HG03558 (cell line): ENCODE data around the gene SFMBT2.

Experiments
- ATAC-seq: cut with Tn5 transposase; IDR thresholded peaks from one replicate; pipeline ENCODE4 v1.9.1; 2021; ENCODE audit warnings: moderate number of reproducible peaks; ENCODE audit not compliant: unreplicated experiment; ENCODE audit errors: extremely low read depth

Gene SFMBT2

DNA sequence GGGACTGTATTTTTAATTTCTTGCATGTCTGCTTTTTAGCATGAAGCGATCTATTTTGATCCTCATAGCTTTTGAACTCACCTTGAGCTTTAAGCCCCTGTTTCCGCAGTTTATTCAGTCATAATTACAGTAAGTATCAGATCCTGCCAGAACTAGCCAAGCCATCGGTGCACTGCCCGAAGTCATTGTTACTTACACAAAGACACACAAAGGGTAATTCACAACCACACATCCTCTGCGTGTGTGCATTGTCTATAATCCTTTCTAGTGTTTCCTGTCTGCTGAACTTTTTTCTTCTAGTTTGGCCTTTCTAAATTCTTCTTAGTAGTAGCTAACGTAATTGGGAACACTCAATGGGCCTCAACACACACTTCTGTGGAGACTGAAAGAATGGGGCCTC lies 133.0 kb downstream of the SFMBT2 start:
- ATAC-seq = no peak

DNA sequence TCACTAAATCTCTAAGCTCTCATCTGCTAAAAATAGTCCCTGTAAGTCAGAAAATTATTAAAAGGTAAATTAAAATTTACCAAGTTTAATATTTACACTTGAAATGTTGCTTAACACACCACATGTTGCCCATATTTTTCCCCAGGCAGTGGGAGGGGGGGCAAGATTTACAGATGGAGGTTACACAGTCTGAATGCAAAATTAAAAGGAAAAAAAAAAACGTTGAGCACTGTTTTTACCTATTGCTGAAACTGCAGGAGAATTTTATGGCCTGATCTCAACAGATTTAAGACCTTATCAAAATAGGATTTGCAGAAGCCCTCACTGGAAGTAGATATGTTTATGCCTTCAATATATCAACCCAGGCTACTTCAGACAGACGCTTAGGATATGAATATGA lies 133.4 kb downstream of the SFMBT2 start:
- no peak for ATAC-seq

DNA sequence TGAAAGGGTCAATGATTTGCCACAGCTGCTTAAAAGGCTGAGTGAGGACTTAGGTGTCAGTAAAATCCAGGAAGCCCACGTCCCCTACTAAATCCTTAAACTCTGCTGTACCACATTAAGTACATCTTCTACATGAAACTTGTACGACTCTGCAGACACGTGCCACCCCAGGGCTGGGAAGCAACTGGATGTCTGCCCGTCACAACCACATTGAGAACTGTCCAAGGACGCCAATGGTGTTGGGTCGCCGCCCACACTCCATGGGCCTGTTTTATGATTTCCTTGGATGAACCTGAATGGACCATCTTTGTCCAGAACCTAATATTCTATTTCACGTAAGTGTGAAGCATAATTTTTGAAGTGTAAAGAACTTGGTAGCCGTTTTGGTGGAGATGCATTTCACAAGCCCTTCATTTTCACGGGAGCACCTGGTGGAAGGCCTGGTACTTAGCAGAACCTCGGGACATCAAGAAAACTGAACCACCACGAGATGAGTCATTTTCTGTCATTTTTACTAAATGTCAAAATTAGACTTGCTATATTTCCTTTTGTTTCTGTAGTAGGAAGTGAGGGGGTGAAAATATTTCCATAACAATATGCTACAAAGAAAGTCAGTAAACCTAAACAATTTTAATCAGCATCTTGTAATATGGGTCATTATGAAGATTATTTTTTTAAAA lies 134.9 kb downstream of the SFMBT2 start:
- ATAC-seq = no peak

DNA sequence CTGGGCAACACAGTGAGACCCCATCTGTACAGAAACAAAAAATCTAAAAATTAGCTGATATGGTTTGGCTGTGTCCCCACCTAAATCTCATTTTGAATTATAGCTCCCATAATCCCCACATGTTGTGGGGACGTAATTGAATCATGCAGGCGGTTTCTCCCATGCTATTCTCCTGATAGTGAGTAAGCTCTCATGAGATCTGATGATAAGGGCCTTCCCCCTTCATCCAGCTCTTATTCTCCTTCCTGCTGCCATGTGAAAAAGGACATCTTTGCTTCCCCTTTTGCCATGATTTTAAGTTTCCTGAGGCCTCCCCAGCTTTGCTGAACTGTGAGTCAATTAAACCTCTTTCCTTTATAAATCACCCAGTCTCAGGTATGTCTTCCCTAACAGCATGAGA lies 136.5 kb downstream of the SFMBT2 start:
- no peak for ATAC-seq

DNA sequence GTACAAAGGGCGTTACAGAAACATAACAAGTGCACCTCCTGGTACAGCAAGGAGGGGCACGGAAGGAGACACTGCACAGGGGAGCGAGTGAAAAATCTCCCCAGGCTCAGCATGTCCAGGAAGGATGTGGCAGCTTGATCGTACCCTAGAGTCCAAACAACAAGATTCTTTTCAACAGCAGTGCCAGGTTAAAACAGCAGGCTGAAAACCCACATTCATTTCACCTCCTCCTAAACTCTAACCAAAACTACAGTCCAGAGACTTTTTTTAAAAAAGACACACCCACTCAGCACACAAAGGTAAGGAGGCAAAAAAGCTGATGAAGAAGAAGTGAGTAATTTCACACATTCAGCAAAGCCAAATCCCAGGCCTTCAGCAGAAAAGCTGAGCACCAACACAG lies 138.8 kb downstream of the SFMBT2 start:
- ATAC-seq = no peak

DNA sequence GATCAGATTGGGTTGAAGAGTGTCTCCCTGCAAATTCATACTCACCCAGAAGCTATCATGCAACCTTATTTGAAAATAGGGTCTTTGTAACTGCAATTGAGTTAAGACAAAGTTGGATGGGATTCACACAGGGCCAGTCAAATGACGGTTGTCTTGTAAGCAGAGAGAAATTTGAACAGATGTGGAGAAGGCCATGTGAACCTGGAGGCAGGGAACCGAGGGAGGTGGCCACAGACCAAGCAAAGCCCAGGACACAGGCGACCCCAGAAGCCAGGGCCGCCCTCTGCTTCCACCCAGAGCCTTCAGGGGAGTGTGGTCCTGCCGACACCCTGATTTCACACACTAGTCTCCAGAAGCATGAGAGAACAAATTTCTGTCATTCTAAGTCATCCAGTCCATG lies 140.8 kb downstream of the SFMBT2 start:
- ATAC-seq = no peak

DNA sequence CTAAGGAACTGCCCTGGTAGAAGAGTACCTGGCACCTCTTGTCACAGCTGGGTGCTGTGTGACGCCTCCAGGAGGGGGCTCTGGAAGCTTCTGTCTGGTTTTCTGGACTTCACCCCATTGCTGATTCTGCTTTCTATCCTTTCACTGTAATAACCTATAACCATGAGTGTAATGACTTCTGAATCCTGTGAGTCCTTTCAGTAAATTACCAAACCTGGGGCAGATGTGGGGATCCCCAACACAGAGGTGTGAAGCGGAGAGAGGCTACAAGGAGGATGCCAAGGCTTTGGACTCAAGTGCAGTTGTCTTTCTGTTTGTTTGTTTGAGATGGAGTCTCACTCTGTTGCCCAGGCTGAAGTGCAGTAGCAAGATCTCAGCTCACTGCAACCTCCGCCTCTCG lies 143.7 kb downstream of the SFMBT2 start:
- ATAC-seq = no peak

DNA sequence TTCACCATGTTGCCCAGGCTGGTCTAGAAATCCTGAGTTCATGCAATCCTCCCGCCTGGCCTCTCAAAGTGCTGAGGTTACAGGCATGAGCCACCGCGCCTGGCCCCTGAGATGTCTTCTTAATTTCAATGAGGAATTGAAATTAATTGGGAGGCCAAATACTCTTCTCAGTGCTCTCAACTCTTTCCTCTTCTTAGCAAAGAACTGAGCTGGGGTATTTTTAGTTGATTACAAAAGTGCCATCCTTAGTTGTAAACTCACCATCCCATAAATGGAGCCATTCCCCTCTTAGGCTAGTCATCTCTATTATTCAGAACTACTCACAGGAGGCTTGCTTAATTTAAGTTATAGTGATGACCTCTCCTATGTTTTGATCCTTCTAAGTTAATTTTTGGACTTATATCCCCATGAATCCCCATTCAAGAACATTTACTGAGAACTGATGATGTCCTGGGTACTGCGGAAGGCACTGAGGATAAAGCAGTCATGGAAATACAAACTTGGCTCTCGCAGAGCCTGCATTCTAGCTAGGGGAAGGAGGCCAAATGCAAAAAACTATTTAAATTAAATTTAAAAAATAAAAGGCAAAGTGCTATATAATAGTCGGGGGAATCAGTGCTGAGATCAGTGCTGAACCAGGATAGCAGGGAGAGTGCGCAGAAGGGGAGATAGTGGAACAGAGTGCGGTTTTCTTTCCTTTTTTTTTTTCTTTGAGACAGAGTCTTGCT lies 145.3 kb downstream of the SFMBT2 start:
- no peak for ATAC-seq

DNA sequence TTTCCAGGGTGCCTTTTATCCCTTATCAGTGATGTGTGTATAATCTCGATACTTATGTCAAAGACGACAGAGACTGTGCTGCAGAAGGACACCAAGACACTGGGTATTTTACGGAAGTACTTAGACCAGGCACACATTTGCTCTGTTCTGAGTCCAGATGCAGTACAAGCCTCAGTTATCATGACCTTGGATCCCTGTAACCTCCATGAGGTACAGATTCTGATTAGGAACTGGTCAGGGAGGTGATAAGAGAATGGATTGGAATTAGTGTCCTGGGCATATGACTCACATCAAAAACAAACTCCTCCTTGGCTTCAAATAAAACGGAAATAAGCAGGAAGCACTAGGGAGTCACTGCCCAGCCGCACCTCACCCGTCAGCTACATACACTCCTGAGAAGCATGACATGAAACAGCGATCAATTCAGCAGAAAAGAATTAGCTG lies 146.5 kb downstream of the SFMBT2 start:
- no peak for ATAC-seq

DNA sequence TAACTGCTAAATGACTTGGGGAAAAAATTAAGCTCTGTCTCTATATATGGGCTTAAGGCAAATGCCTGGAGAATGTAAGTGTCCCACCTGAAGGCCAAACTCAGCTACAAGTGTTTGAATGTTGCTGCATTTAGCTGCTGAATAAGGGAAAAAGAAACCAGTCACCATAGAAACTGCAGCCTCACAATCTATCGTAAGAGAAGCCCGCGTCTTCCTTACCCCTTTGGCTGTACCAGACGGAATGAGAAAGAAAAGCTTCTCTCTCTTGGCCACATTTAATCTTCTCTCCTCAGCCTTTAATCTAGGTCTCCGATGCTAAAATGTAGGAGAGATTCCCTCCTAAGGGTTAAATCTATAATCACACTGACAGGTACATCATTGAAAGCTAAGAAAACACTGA lies 147.2 kb downstream of the SFMBT2 start:
- ATAC-seq = no peak

DNA sequence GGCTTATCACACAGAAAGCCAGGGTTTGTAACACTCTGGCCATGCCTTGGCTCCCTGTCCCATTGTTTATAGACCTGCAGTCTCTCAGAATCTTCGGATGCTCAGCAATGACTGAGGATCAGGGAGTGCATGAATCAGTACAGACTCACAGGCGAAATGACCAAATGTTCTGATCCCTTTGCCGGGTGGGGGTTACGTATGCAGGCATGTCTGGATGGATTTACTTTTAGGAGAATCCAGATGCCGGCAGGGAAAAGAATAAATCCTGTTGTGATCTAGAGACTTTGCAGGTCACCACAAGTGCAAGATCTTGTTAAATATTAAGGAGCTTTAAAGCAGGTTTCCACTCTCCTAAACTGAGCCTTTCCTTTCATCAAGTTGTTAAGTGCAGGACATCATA lies 149.5 kb downstream of the SFMBT2 start:
- ATAC-seq = no peak

DNA sequence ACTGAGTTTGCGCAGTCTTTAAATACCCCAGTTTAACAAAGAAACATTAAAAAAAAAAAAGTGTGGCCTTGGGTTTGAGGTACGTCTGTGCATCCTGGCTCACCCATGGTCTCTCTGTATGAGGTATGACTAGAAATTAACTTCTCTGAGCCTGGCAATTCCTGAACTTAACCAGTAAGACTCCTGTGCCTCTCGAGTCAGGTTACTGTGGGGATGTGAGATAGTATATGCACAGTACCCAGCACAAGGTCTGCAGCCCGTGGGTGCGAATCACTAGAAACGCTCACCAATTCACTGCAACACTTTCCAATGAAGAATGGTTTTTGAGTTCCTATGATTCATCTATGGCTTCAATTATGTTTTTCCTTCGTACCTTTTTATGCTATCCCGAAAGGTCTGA lies 149.9 kb downstream of the SFMBT2 start:
- no peak for ATAC-seq

DNA sequence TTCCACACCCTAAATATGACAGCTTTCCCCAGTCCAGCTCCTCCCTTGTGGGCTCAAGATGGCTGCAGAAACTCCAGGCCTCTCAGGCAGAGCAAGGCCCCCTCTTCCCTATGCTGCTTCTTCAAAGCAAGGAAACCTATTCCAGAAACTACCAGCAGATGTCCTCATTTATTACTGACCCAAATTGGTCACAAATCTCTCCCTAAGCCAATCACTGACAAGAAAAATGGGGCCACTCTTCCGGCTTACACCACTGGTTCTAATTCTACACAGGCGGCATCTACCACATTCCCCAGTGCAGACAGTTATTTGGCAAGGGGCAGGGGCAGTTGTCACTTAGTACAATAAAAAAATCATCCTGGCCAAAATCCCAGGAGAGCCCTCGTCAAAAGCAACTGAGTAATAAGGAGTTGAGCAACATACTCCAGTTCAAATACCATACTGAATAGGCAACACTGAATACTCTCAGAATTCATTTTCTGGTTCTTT lies 150.4 kb downstream of the SFMBT2 start:
- ATAC-seq = peak; percentile 34

DNA sequence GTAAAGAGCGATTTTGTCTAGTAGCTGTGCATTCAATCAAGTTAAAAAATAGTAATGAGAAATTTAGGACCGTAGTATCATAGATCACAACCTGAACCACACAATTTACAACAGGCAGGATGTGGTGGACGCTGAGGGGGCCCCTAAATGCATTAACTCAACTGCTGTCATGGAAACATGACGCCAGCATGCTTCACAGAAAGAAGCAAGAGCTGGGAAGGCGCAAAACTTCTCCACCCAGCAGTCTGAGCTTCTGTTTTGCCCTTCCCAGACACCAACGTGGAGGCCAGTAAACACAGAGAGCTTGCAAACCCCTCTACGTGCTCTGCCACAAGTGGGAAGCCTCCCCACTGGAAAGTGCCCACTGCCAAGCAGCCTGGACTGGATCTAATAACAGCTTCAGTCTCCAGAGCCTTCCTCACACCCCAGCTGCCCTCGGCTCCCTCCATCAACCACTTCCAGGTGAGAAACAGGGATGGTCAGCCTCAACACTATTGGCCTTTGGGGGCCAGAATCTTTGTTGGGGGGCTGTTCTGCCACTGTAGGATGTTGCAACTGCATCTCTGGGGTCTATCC lies 151.8 kb downstream of the SFMBT2 start:
- no peak for ATAC-seq

DNA sequence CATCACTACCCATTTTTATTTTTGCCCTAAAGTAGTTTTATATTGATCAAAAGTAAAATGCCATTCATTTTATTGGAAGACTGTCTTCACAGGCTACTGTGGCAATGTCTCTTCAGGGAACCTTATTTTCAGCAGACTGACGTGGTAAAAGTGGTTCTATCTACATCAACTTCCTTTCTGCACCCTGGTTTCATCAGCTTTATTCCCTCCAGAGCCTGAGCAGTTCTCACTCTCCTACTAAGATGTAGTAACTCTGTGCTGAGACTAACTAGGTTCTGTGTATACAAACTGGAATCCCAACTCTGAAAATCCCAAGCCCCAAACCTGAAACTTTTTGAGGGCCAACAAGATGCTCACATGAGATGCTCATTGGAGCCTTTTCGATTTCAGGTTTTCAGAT lies 155.3 kb downstream of the SFMBT2 start:
- ATAC-seq = no peak

DNA sequence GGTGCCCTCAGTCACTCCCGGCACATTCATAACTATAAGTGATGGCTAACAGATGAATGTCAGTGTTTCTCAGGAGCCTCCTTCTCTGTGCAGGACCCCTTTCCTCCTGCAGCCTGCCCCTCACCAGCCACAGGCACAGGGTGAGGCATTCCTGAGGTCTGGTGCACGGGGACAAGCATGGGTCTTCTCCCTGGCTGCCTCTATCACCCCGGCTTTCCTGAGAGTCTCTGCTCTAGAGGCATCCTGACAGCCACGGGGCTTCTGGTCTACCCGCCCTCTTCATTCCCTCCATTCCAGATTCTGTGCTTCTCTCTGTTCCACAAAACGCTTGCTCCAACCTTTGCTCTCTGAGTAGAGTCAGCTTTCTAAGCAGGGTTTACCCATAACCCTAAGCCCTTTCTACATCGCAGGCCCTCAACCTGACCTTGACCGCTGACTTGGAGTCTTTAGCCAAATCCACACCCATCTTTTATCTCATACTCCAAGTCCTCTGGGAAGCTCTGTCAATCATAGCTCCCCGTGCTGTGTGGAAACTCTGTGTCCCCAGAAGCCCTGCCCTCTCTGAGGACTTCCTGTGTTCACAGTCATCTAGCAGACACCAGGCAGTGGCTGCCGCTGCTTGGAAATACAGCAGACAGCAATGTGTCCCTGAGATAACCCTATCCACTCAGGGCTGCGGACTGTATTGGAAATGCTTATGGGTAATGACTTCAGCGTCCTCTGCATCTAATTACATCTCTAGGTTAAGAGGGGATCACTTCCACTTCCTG lies 159.0 kb downstream of the SFMBT2 start:
- no peak for ATAC-seq

DNA sequence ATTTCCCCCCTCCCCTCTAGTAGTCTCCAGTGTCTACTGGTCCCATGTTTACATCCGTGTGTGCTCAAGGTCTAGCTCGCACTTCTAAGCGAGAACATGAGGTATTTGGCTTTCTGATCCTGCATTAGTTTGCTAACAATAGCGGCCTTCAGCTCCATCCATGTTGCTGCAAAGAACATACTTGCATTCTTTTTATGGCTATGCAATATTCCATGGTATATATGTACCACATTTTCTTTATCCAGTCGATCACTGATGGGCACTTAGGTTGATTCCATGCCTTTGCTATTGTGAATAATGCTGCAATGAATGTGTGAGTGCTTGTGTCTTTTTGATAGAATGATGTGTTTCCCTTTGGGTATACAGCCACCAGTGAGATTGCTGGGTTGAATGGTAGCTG lies 160.6 kb downstream of the SFMBT2 start:
- no peak for ATAC-seq

DNA sequence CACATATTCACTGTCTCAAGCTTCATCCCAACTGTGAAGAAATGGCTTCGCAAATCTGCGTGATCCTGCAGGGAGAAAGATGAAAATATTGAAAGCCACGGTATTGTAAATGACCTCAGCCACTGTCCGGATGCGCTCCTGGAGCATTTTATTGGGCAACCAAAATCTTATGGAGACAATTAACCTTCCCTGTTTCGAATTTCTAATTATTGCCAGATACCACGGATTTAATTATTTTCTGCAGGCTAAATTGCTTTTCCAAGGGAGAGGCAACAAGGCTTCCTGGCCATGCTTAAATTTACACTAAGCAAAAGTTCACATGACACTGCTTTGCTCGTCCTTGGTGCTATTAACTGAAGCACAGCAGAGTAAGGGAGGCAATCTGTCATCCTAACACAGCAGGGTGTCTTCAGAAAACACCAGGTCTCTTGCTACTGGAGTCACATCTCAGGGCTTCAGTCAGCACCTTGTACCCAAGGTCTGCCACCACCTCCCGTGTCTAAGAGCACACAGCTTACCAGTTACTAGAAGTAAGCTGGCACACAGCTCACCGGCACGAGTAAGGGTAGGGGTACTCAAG lies 162.2 kb downstream of the SFMBT2 start:
- no peak for ATAC-seq

DNA sequence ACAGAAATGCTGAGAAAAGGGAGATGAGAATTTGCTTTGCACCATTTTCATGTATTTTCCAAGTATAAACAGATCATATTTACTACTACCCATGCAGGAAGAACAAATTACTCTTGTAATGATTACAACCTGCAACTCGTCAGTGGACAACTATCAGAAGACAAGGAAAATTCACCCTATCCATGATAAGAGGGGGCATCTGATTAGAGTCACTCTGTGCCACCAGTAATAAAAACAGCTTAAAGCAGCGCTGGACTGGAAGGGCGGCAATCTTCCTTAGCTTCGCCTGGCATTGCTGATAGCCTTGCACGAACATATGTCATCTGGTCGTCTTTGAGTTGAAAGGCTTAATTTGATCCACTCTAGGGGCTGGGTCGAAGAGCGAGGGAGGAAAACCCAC lies 162.7 kb downstream of the SFMBT2 start:
- no peak for ATAC-seq

DNA sequence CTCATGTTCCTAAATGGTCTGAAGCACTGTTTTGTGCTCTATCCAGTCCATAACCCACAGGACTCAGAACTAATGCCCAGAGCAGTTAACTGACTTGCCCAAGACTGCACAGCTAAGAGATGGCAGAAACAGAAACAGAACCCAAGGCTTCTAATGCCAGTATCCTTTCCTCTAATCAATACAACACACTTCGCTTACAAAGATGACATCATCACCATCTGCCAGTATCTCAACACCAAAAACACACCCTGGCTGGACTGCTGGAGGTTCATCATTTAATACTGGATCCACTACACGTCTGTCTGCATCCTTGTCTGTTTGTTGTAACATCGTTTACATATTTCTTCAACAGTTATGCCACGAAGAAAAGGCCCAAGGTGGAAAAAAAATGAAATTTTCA lies 165.3 kb downstream of the SFMBT2 start:
- ATAC-seq = no peak
